Kidney (tissue), 14 donors: Measurements from ENCODE around the gene ABTB2. TPM values are rescaled to one million over a fixed set of nuclear protein-coding genes. Genes with fewer than 3 reads are reported as not detected.

ENCODE experiments used
- DNase-seq, 5 donors: peaks; one replicate each; pipeline ENCODE4 v3.0.0-alpha.2; 2013 to 2020
- FAIRE-seq: peaks from 2 replicates; lab custom pipeline; 2012; peaks lifted over from hg19 to GRCh38; lab: Jason Lieb, UNC
- H3K27ac ChIP-seq, 2 donors: one replicate each; pipeline ENCODE4 v1.7.0; 2013; ENCODE audit warnings: low read depth in 2 of 2, low read length in 2 of 2, inconsistent platforms in 1 of 2
- H3K27me3 ChIP-seq: one replicate; pipeline ENCODE4 v1.7.1; 2013; ENCODE audit warnings: low read length, inconsistent platforms; ENCODE audit not compliant: control insufficient read depth, insufficient read depth
- H3K36me3 ChIP-seq, 3 donors: one replicate each; pipeline versions ENCODE4 v1.7.0 to v1.7.1; 2013; ENCODE audit warnings: low read length in 3 of 3, control low read depth in 1 of 3, inconsistent platforms in 1 of 3; ENCODE audit not compliant: insufficient read depth in 3 of 3, control insufficient read depth in 2 of 3
- H3K4me1 ChIP-seq, 3 donors: one replicate each; pipeline versions ENCODE4 v1.7.0 to v1.7.1; 2013; ENCODE audit warnings: low read length in 3 of 3, inconsistent platforms in 1 of 3, low read depth in 1 of 3; ENCODE audit not compliant: control insufficient read depth in 2 of 3, insufficient read depth in 2 of 3
- H3K4me3 ChIP-seq, 3 donors: one replicate each; pipeline versions ENCODE4 v1.7.0 to v1.8.1; 2013; ENCODE audit warnings: low read length in 3 of 3, control low read depth in 1 of 3, inconsistent platforms in 1 of 3
- H3K9ac ChIP-seq, 3 donors: one replicate each; pipeline versions ENCODE4 v1.7.0 to v1.7.1; 2013; ENCODE audit warnings: low read length in 3 of 3, control low read depth in 1 of 3, inconsistent platforms in 1 of 3
- H3K9me3 ChIP-seq, 3 donors: one replicate each; pipeline versions ENCODE4 v1.7.0 to v1.7.1; 2013; ENCODE audit warnings: low read length in 3 of 3, control low read depth in 1 of 3, inconsistent platforms in 1 of 3; ENCODE audit not compliant: control insufficient read depth in 2 of 3, insufficient read depth in 1 of 3
- intact Hi-C: fragments of 100-400 bp; cut with DNase I; formaldehyde crosslinking; loops from one replicate; pipeline ENCODE4 v1.11.1; 2022
- polyA plus RNA-seq: library from polyadenylated mRNA; stranded (reverse); fragments of 350-450 nt; fragmentation: Illumina TruSeq; extraction: RNeasy Lipid Tissue Mini Kit (QIAGEN cat#74804); gene quantifications from one replicate; pipeline ENCODE4 v1.2.3, GENCODE V29; 2014; ENCODE audit warnings: low read depth, low replicate concordance; ENCODE audit not compliant: insufficient read depth
- total RNA-seq: library from RNA; stranded (reverse); fragmentation: NEBNext Ultra II Directional; extraction: Animal tissue kit (Norgen Biotek cat#: 25700); gene quantifications from one replicate; pipeline ENCODE4 v1.2.1, GENCODE V29; 2021
- TF ChIP-seq, protein P1 (sequence below): IDR thresholded peaks from 3 replicates; pipeline ENCODE4 v1.5.1; 2012; ENCODE audit warnings: mild to moderate bottlenecking, moderate library complexity, borderline replicate concordance; ENCODE audit not compliant: insufficient read depth; ENCODE audit errors: extremely low read depth
- donor health status: control.
- donor health status: control.
- donor health status: control.
- donor health status: control.
- donor health status: control.
- donor health status: DM: yes; HTN: yes; CAD: no.
- donor health status: Normal renal cell carcinoma (clear cell type).

ABTB2 gene
- total and polyA plus RNA-seq, 2 donors from 2014 or later, result 7.6 to 22.1 TPM

DNA sequence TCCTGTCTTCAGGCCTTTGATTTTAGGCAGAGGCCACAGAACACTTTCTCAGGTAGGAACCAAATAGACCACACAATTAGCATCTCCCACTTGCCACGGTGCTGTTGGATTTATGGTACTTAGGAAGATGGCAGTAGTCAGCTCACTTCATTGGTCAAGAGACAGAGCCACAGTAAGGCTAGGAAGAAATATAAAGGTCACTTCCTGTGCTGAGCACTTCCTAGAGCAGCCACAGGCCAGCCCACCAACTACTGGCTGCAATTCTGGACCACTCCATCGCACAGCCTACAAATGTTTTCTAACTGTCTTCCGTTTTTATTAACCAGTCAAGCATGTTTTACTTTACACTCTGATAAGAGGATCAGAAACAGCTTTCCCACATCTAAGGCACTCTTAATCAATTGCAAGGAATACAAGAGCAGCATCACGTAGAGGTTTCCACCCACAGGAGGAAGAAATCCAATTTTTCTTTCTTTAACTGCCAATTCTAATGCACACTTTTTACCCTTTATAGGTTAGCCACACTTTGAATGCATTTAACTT lies 54.7 kb downstream of the ABTB2 start:
- H3K27me3 ChIP-seq, result no peaks in the 10 kb centered on the region
- H3K27ac ChIP-seq, result no peak overlapping the region
- H3K4me3 ChIP-seq, result no peak overlapping the region
- TF ChIP-seq, protein P1, sequence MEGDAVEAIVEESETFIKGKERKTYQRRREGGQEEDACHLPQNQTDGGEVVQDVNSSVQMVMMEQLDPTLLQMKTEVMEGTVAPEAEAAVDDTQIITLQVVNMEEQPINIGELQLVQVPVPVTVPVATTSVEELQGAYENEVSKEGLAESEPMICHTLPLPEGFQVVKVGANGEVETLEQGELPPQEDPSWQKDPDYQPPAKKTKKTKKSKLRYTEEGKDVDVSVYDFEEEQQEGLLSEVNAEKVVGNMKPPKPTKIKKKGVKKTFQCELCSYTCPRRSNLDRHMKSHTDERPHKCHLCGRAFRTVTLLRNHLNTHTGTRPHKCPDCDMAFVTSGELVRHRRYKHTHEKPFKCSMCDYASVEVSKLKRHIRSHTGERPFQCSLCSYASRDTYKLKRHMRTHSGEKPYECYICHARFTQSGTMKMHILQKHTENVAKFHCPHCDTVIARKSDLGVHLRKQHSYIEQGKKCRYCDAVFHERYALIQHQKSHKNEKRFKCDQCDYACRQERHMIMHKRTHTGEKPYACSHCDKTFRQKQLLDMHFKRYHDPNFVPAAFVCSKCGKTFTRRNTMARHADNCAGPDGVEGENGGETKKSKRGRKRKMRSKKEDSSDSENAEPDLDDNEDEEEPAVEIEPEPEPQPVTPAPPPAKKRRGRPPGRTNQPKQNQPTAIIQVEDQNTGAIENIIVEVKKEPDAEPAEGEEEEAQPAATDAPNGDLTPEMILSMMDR, result no peak
- FAIRE-seq (no peak), DNase-seq (no peak)
- H3K9ac ChIP-seq, result no peak overlapping the region
- H3K9me3 ChIP-seq, result no peaks in the 10 kb centered on the region
- H3K36me3 ChIP-seq, result no peaks in the 10 kb centered on the region
- H3K4me1 ChIP-seq, result peaks cover 0 to 5% (median 0%) of the 10 kb centered on the region in 3 donors
- intact Hi-C loops, result no loop called here

DNA sequence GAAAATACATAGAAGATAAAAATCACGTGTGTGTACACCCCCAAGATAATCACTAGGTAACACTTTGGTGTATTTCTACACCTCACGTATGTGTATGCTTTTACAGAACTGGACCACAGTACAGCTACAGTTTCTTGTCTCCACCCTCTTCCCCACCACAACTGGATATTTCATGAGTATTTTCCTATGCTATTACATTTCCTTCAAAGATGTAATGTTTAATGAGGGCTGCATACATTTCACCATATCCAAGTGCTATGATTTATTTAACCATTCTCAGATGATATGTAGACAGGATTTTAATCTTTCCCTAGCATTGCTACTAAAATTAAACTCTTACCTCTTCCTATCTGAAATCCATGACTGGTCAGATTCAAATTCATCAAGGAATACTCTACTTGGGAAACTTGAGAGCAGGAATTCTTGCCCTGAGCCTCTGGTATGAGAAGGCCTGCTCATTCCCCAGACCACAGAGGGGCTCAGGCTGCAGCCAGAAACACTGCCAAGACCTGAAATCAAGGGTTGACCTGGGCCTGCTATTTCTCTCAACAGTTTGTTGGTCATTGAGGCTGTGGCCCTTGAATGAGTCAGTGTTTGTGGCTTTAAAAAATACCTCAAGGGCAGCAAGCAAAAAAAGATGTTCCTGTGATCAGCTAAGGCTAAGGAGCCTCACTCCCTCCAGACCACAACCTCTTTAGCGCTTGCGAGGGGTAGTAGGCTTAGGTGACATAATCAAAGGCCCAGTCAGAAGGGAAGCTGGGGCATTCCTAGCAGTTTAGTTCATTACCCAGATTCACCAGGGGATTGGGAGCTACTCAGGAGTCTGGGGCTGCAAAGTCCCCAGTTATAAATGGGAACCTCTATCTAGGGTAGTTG lies 55.5 kb downstream of the ABTB2 start:
- TF ChIP-seq, protein P1, result no peak
- FAIRE-seq, result no peak
- no peak overlapping the region for H3K9ac ChIP-seq
- no peaks in the 10 kb centered on the region for H3K36me3 ChIP-seq
- H3K27ac ChIP-seq, result no peak overlapping the region
- intact Hi-C loops, result no loop called here
- DNase-seq, result no peak
- no peaks in the 10 kb centered on the region for H3K27me3 ChIP-seq
- H3K9me3 ChIP-seq, result no peaks in the 10 kb centered on the region
- no peak overlapping the region for H3K4me3 ChIP-seq
- H3K4me1 ChIP-seq, result peaks cover 0 to 3% (median 0%) of the 10 kb centered on the region in 3 donors

DNA sequence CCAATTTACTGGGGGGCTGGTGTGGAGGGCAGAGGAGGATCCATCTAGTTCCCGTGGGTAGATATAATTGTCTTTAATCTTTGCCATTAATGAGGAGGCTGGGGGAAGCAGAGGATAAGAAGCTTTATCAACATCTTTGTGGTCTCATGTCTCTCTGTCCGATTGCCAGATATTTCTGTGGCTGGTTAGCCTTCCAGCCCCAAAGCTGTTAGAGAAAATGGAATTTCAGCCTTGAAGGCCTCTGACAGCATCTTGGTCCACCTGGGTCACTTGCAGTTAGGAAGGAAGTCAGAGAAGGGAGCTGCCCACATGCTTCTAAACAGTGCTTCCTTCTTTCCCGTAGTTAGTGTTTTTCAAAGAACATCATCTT lies 56.9 kb downstream of the ABTB2 start:
- Histone ChIP-seq H3K27me3 (no peaks in the 10 kb centered on the region), H3K4me1 (peaks cover 0 to 3% (median 0%) of the 10 kb centered on the region in 3 donors), H3K9me3 (no peaks in the 10 kb centered on the region), H3K27ac (no peak overlapping the region), H3K36me3 (no peaks in the 10 kb centered on the region), H3K4me3 (no peak overlapping the region), H3K9ac (no peak overlapping the region)
- DNase-seq, result no peak
- TF ChIP-seq, protein P1, result no peak
- intact Hi-C loops, result no loop called here
- no peak for FAIRE-seq
